ENCODE data around the gene TIMP1. TPM values are rescaled to one million over a fixed set of nuclear protein-coding genes. Genes with fewer than 3 reads are reported as not detected.
A peak's percentile ranks its signal among the peaks of the same experiment; 100 is the strongest.
"Not testable (repeated sequence)": the region's sequence is repeated elsewhere in the genome, so short reads cannot be mapped to it uniquely, and the experiment has no call there.

TIMP1 gene
- total and polyA plus RNA-seq, 9 donors, result 97.6 to 169 (median 135) TPM

- Histone ChIP-seq H3K36me3 (ENCODE audit: control insufficient read depth, insufficient read depth, low read length) (no peaks in the 10 kb centered on the region), H3K9me3 (replicated peaks; ENCODE audit: control insufficient read depth, low read depth, low read length) (peaks cover 6% of the 10 kb centered on the region), H3K27ac (ENCODE audit: low read length) (no peak overlapping the region), H3K4me1 (ENCODE audit: control insufficient read depth, insufficient read depth, low read length) (no peaks in the 10 kb centered on the region), H3K4me3 (ENCODE audit: low read length) (no peak overlapping the region), H3K27me3 (ENCODE audit: control insufficient read depth, insufficient read depth, low read length) (no peaks in the 10 kb centered on the region)
- WGBS (ENCODE audit: insufficient coverage), result 60% methylated on average over 1 of the region's 1 CpG
- peak; percentile 9 for DNase-seq
Observed at GRCh38 chrX:47595716-47596251, 13.5 kb downstream of the TIMP1 start.

GRCh38 chrX:47596256-47596655 is 14.0 kb downstream of the TIMP1 start:
- 80% methylated on average over 1 of the region's 2 CpGs for WGBS (ENCODE audit: insufficient coverage)

GRCh38 chrX:47597222-47597621 is 15.0 kb downstream of the TIMP1 start:
- no peak for DNase-seq

More at GRCh38 chrX:47596256-47596655, 14.0 kb downstream of the TIMP1 start:
- H3K4me1 ChIP-seq (ENCODE audit: control insufficient read depth, insufficient read depth, low read length), result no peaks in the 10 kb centered on the region
- peaks cover 6% of the 10 kb centered on the region for H3K9me3 ChIP-seq (replicated peaks; ENCODE audit: control insufficient read depth, low read depth, low read length)
- no peak overlapping the region for H3K27ac ChIP-seq (ENCODE audit: low read length)
- DNase-seq, result no peak
- no peak overlapping the region for H3K4me3 ChIP-seq (ENCODE audit: low read length)
- no peaks in the 10 kb centered on the region for H3K36me3 ChIP-seq (ENCODE audit: control insufficient read depth, insufficient read depth, low read length)
- no peaks in the 10 kb centered on the region for H3K27me3 ChIP-seq (ENCODE audit: control insufficient read depth, insufficient read depth, low read length)

GRCh38 chrX:47603125-47603524 is 20.9 kb downstream of the TIMP1 start:
- not testable (repeated sequence) for H3K9me3 ChIP-seq (replicated peaks; ENCODE audit: control insufficient read depth, low read depth, low read length); H3K36me3 ChIP-seq (ENCODE audit: control insufficient read depth, insufficient read depth, low read length); H3K27ac ChIP-seq (ENCODE audit: low read length); H3K27me3 ChIP-seq (ENCODE audit: control insufficient read depth, insufficient read depth, low read length); DNase-seq; H3K4me1 ChIP-seq (ENCODE audit: control insufficient read depth, insufficient read depth, low read length); H3K4me3 ChIP-seq (ENCODE audit: low read length)
- no CpG with 5 or more reads among the region's 4 CpGs for WGBS (ENCODE audit: insufficient coverage)

More at GRCh38 chrX:47597222-47597621, 15.0 kb downstream of the TIMP1 start:
- no peak overlapping the region for H3K27ac ChIP-seq (ENCODE audit: low read length)
- no peaks in the 10 kb centered on the region for H3K4me1 ChIP-seq (ENCODE audit: control insufficient read depth, insufficient read depth, low read length)
- H3K27me3 ChIP-seq (ENCODE audit: control insufficient read depth, insufficient read depth, low read length), result no peaks in the 10 kb centered on the region
- no CpG with 5 or more reads among the region's 3 CpGs for WGBS (ENCODE audit: insufficient coverage)
- H3K4me3 ChIP-seq (ENCODE audit: low read length), result no peak overlapping the region
- H3K9me3 ChIP-seq (replicated peaks; ENCODE audit: control insufficient read depth, low read depth, low read length), result peaks cover 6% of the 10 kb centered on the region
- H3K36me3 ChIP-seq (ENCODE audit: control insufficient read depth, insufficient read depth, low read length), result no peaks in the 10 kb centered on the region

- no peaks in the 10 kb centered on the region for H3K36me3 ChIP-seq (ENCODE audit: control insufficient read depth, insufficient read depth, low read length)
- H3K9me3 ChIP-seq (replicated peaks; ENCODE audit: control insufficient read depth, low read depth, low read length), result no peaks in the 10 kb centered on the region
- 69% methylated on average over 6 of the region's 9 CpGs for WGBS (ENCODE audit: insufficient coverage)
- no peak overlapping the region for H3K4me3 ChIP-seq (ENCODE audit: low read length)
- no peak overlapping the region for H3K27ac ChIP-seq (ENCODE audit: low read length)
- H3K27me3 ChIP-seq (ENCODE audit: control insufficient read depth, insufficient read depth, low read length), result no peaks in the 10 kb centered on the region
- DNase-seq, result no peak
- H3K4me1 ChIP-seq (ENCODE audit: control insufficient read depth, insufficient read depth, low read length), result no peaks in the 10 kb centered on the region
Observed at GRCh38 chrX:47605024-47605423, 22.8 kb downstream of the TIMP1 start.

- no peak overlapping the region for H3K4me3 ChIP-seq (ENCODE audit: low read length)
- H3K9me3 ChIP-seq (replicated peaks; ENCODE audit: control insufficient read depth, low read depth, low read length), result no peaks in the 10 kb centered on the region
- no peaks in the 10 kb centered on the region for H3K4me1 ChIP-seq (ENCODE audit: control insufficient read depth, insufficient read depth, low read length)
- DNase-seq, result no peak
- H3K36me3 ChIP-seq (ENCODE audit: control insufficient read depth, insufficient read depth, low read length), result no peaks in the 10 kb centered on the region
- no peaks in the 10 kb centered on the region for H3K27me3 ChIP-seq (ENCODE audit: control insufficient read depth, insufficient read depth, low read length)
- H3K27ac ChIP-seq (ENCODE audit: low read length), result no peak overlapping the region
Observed at GRCh38 chrX:47607091-47607490, 24.9 kb downstream of the TIMP1 start.

GRCh38 chrX:47608130-47608810 is 26.0 kb downstream of the TIMP1 start:
- H3K4me1 ChIP-seq (ENCODE audit: control insufficient read depth, insufficient read depth, low read length), result no peaks in the 10 kb centered on the region
- H3K4me3 ChIP-seq (ENCODE audit: low read length), result no peak overlapping the region
- no peak overlapping the region for H3K27ac ChIP-seq (ENCODE audit: low read length)
- no peaks in the 10 kb centered on the region for H3K36me3 ChIP-seq (ENCODE audit: control insufficient read depth, insufficient read depth, low read length)
- no peaks in the 10 kb centered on the region for H3K9me3 ChIP-seq (replicated peaks; ENCODE audit: control insufficient read depth, low read depth, low read length)
- peaks cover 1% of the 10 kb centered on the region for H3K27me3 ChIP-seq (ENCODE audit: control insufficient read depth, insufficient read depth, low read length)
- DNase-seq, result no peak
- 73% methylated on average over 6 of the region's 9 CpGs for WGBS (ENCODE audit: insufficient coverage)

GRCh38 chrX:47610511-47610910 is 28.3 kb downstream of the TIMP1 start:
- H3K27me3 ChIP-seq (ENCODE audit: control insufficient read depth, insufficient read depth, low read length), result peaks cover 8% of the 10 kb centered on the region
- no peaks in the 10 kb centered on the region for H3K36me3 ChIP-seq (ENCODE audit: control insufficient read depth, insufficient read depth, low read length)
- no peaks in the 10 kb centered on the region for H3K4me1 ChIP-seq (ENCODE audit: control insufficient read depth, insufficient read depth, low read length)
- 69% methylated on average over 3 of the region's 4 CpGs for WGBS (ENCODE audit: insufficient coverage)
- no peak overlapping the region for H3K27ac ChIP-seq (ENCODE audit: low read length)
- H3K4me3 ChIP-seq (ENCODE audit: low read length), result no peak overlapping the region
- H3K9me3 ChIP-seq (replicated peaks; ENCODE audit: control insufficient read depth, low read depth, low read length), result no peaks in the 10 kb centered on the region
- DNase-seq, result no peak

GRCh38 chrX:47611489-47611888 is 29.3 kb downstream of the TIMP1 start:
- Histone ChIP-seq H3K27me3 (ENCODE audit: control insufficient read depth, insufficient read depth, low read length) (peaks cover 8% of the 10 kb centered on the region), H3K27ac (ENCODE audit: low read length) (no peak overlapping the region), H3K4me3 (ENCODE audit: low read length) (no peak overlapping the region), H3K9me3 (replicated peaks; ENCODE audit: control insufficient read depth, low read depth, low read length) (no peaks in the 10 kb centered on the region), H3K36me3 (ENCODE audit: control insufficient read depth, insufficient read depth, low read length) (no peaks in the 10 kb centered on the region), H3K4me1 (ENCODE audit: control insufficient read depth, insufficient read depth, low read length) (no peaks in the 10 kb centered on the region)
- no peak for DNase-seq
- WGBS (ENCODE audit: insufficient coverage), result no CpG with 5 or more reads among the region's 2 CpGs

- Histone ChIP-seq H3K27me3 (ENCODE audit: control insufficient read depth, insufficient read depth, low read length) (peaks cover 8% of the 10 kb centered on the region), H3K4me1 (ENCODE audit: control insufficient read depth, insufficient read depth, low read length) (no peaks in the 10 kb centered on the region), H3K36me3 (ENCODE audit: control insufficient read depth, insufficient read depth, low read length) (no peaks in the 10 kb centered on the region), H3K9me3 (replicated peaks; ENCODE audit: control insufficient read depth, low read depth, low read length) (no peaks in the 10 kb centered on the region), H3K27ac (ENCODE audit: low read length) (no peak overlapping the region), H3K4me3 (ENCODE audit: low read length) (no peak overlapping the region)
- DNase-seq, result no peak
- WGBS (ENCODE audit: insufficient coverage), result 69% methylated on average over 1 of the region's 2 CpGs
Observed at GRCh38 chrX:47611926-47612325, 29.7 kb downstream of the TIMP1 start.

- no peak overlapping the region for H3K27ac ChIP-seq (ENCODE audit: low read length)
- H3K36me3 ChIP-seq (ENCODE audit: control insufficient read depth, insufficient read depth, low read length), result no peaks in the 10 kb centered on the region
- H3K9me3 ChIP-seq (replicated peaks; ENCODE audit: control insufficient read depth, low read depth, low read length), result no peaks in the 10 kb centered on the region
- H3K4me3 ChIP-seq (ENCODE audit: low read length), result no peak overlapping the region
- no peaks in the 10 kb centered on the region for H3K4me1 ChIP-seq (ENCODE audit: control insufficient read depth, insufficient read depth, low read length)
- no peak for DNase-seq
- H3K27me3 ChIP-seq (ENCODE audit: control insufficient read depth, insufficient read depth, low read length), result peaks cover 8% of the 10 kb centered on the region
Observed at GRCh38 chrX:47612418-47612817, 30.2 kb downstream of the TIMP1 start.

All from muscle of leg (tissue), 11 donors.